ENCODE results near the gene SNAI3. TPM values are rescaled to one million over a fixed set of nuclear protein-coding genes. Genes with fewer than 3 reads are reported as not detected.
A peak's percentile ranks its signal among the peaks of the same experiment; 100 is the strongest.

The SNAI3 gene
- total RNA-seq, 1 experiment from 2014 or later = 2.2 TPM

- ATAC-seq (no peak), DNase-seq (ENCODE audit: low read depth, low spot score) (no peak)
- no peak overlapping the region for H3K4me3 ChIP-seq (replicated peaks in 1 of 2; ENCODE audit: low read depth in 1 of 2, low read length in 2 of 2)
- no peaks in the 10 kb centered on the region for H3K4me1 ChIP-seq (ENCODE audit: control insufficient read depth in 1 of 2, insufficient read depth in 2 of 2, low read length in 2 of 2)
- intact Hi-C loops (cut with micrococcal nuclease) = no loop called here
- H3K4me2 ChIP-seq (ENCODE audit: low read length) = no peak overlapping the region
- H3K9me2 ChIP-seq (ENCODE audit: insufficient read depth) = no peaks in the 10 kb centered on the region
- RAD21 ChIA-PET (ENCODE audit: low non-redundant PET in 1 of 2, low total read pairs in 2 of 2, uncharacterized antibody in 2 of 2, unreplicated experiment in 2 of 2) = no interaction called here
- POLR2A ChIA-PET = no interaction called here
- H3K27ac ChIP-seq (ENCODE audit: low read depth, low read length) = peak overlapping the region; percentile 32; the same call in 1 of the 2 replicates
- TF ChIP-seq SRF (IDR thresholded peaks at IDR 0.05; ENCODE audit: low read depth) (no peak), CBX3 (IDR thresholded peaks at IDR 0.05; ENCODE audit: low read depth) (no peak), ZFX (IDR thresholded peaks at IDR 0.05) (no peak), EZH2phosphoT487 (IDR thresholded peaks at IDR 0.05; ENCODE audit: borderline replicate concordance) (no peak), ZNF274 (IDR thresholded peaks at IDR 0.05; ENCODE audit: low read depth, low read length) (no peak), ATF3 (IDR thresholded peaks at IDR 0.05) (no peak), TCF7L2 (IDR thresholded peaks at IDR 0.05; ENCODE audit: borderline replicate concordance, extremely low read depth, insufficient read depth, insufficient read length) (no peak), JUND (IDR thresholded peaks at IDR 0.05) (no peak), YY1 (IDR thresholded peaks at IDR 0.05; ENCODE audit: extremely low read depth, insufficient replicate concordance, low read depth, low read length) (no peak), EZH2 (IDR thresholded peaks at IDR 0.05) (no peak), SIN3A (IDR thresholded peaks at IDR 0.05; ENCODE audit: low read depth) (no peak), ZBTB33 (IDR thresholded peaks at IDR 0.05; ENCODE audit: extremely low read depth, insufficient replicate concordance, low read length) (no peak), RAD21 (IDR thresholded peaks at IDR 0.05; ENCODE audit: low read depth) (no peak), FOSL1 (IDR thresholded peaks at IDR 0.05; ENCODE audit: low read depth) (no peak), EGR1 (IDR thresholded peaks at IDR 0.05; ENCODE audit: low read depth) (no peak), MAX (IDR thresholded peaks at IDR 0.05) (no peak), SP1 (IDR thresholded peaks at IDR 0.05; ENCODE audit: low read depth) (no peak)
- H3K79me2 ChIP-seq (ENCODE audit: insufficient read depth, low read length) = no peaks in the 10 kb centered on the region; the same call in 1 of the 2 replicates
- H3K9ac ChIP-seq (ENCODE audit: low read length) = no peak overlapping the region
- no TSS peak for BruUV-seq (replicated peaks)
- H4K20me1 ChIP-seq (ENCODE audit: insufficient read depth) = no peaks in the 10 kb centered on the region
- no peak overlapping the region for H2AFZ ChIP-seq (ENCODE audit: low read depth, low read length, poor library complexity, severe bottlenecking)
- H3K36me3 ChIP-seq (ENCODE audit: control insufficient read depth in 1 of 2, insufficient read depth in 2 of 2, low read length in 2 of 2) = peaks cover 54 to 83% of the 10 kb centered on the region in 2 experiments; a peak in 3 of 4 replicates
- CTCF ChIA-PET = interaction anchor here (1.1 kb wide), 1 partner anchor 14 kb away, joined by 3 read pairs; no protein-coding TSS in a partner anchor
- no peaks in the 10 kb centered on the region for H3K27me3 ChIP-seq (ENCODE audit: insufficient read depth, low read length)
- H3K9me3 ChIP-seq (ENCODE audit: control insufficient read depth in 1 of 2, insufficient read depth in 1 of 2, low read depth in 1 of 2, low read length in 2 of 2) = no peaks in the 10 kb centered on the region
Measured at GRCh38 chr16:88723911-88724310, 37.6 kb upstream of the SNAI3 start.
